GM12878 (cell line): ENCODE measurements around the gene ZNF581. TPM values are rescaled to one million over a fixed set of nuclear protein-coding genes. Genes with fewer than 3 reads are reported as not detected.

Experiments
- CHD4 ChIP-seq: fragments of 200-600 bp; sonication (generic); IDR thresholded peaks from 2 replicates; pipeline ENCODE4 v1.6.1; 2016; ENCODE audit warnings: mild to moderate bottlenecking
- HDAC6 ChIP-seq: fragments of 200-600 bp; sonication (generic); IDR thresholded peaks from one replicate; pipeline ENCODE4 v1.8.0; 2017; ENCODE audit warnings: antibody characterized with exemption; ENCODE audit not compliant: unreplicated experiment
- HDGF ChIP-seq: fragments of 450-650 bp; IDR thresholded peaks from 2 replicates; pipeline ENCODE4 v1.6.1; 2016; ENCODE audit warnings: antibody characterized with exemption
- LARP7 ChIP-seq: fragments of 450-650 bp; IDR thresholded peaks from 2 replicates; pipeline ENCODE4 v1.6.1; 2017; ENCODE audit warnings: mild to moderate bottlenecking
- NFIC ChIP-seq: IDR thresholded peaks from 2 replicates; pipeline ENCODE4 v1.6.1; 2012; ENCODE audit warnings: low read depth, mild to moderate bottlenecking, inconsistent platforms, low read length, moderate library complexity
- NFXL1 ChIP-seq: fragments of 450-650 bp; IDR thresholded peaks from 2 replicates; pipeline ENCODE4 v1.6.1; 2017; ENCODE audit warnings: antibody characterized with exemption, mild to moderate bottlenecking, borderline replicate concordance
- NRF1 ChIP-seq: conservative IDR thresholded peaks from 2 replicates; pipeline ENCODE4 v1.6.1; 2011; ENCODE audit warnings: mild to moderate bottlenecking, low read depth, low read length, improper control_type of control experiment
- PAX5 ChIP-seq: IDR thresholded peaks from 2 replicates; pipeline ENCODE4 v1.6.1; 2011; ENCODE audit warnings: low read depth, low read length, borderline replicate concordance
- PBX3 ChIP-seq: IDR thresholded peaks from 2 replicates; pipeline ENCODE4 v1.6.1; 2011; ENCODE audit warnings: mild to moderate bottlenecking, low read depth, low read length, moderate library complexity; ENCODE audit not compliant: insufficient replicate concordance
- PKNOX1 ChIP-seq: fragments of 450-650 bp; IDR thresholded peaks from 2 replicates; pipeline ENCODE4 v1.6.1; 2016; ENCODE audit warnings: mild to moderate bottlenecking
- POLR2A ChIP-seq: IDR thresholded peaks from 2 replicates; pipeline ENCODE4 v1.6.1; 2011; ENCODE audit warnings: low read depth, mild to moderate bottlenecking, low read length
- PRDM15 ChIP-seq: fragments of 450-650 bp; formaldehyde crosslinking; IDR thresholded peaks from 2 replicates; pipeline ENCODE4 v1.4.0; 2020; ENCODE audit warnings: mild to moderate bottlenecking, moderate library complexity
- RUNX3 ChIP-seq: IDR thresholded peaks from 2 replicates; pipeline ENCODE4 v1.6.1; 2012; ENCODE audit warnings: low read length, inconsistent platforms
- SMAD1 ChIP-seq: fragments of 450-650 bp; IDR thresholded peaks from 2 replicates; pipeline ENCODE4 v1.6.1; 2018; ENCODE audit warnings: mild to moderate bottlenecking, low read depth; ENCODE audit not compliant: partially characterized antibody
- SPI1 ChIP-seq: IDR thresholded peaks from 2 replicates; pipeline ENCODE4 v1.6.1; 2011; ENCODE audit warnings: low read depth, mild to moderate bottlenecking, low read length, moderate library complexity, borderline replicate concordance; ENCODE audit not compliant: insufficient read depth
- TAF1 ChIP-seq: IDR thresholded peaks from 2 replicates; pipeline ENCODE4 v1.6.1; 2011; ENCODE audit warnings: mild to moderate bottlenecking, low read depth, low read length, borderline replicate concordance
- YY1 ChIP-seq: IDR thresholded peaks from 2 replicates; pipeline ENCODE4 v1.6.1; 2011; ENCODE audit warnings: low read depth, mild to moderate bottlenecking, low read length
- ZBED1 ChIP-seq: IDR thresholded peaks from 2 replicates; pipeline ENCODE4 v1.6.1; 2016; ENCODE audit warnings: borderline replicate concordance
- ZNF207 ChIP-seq: fragments of 450-650 bp; IDR thresholded peaks from 2 replicates; pipeline ENCODE4 v1.6.1; 2014; ENCODE audit warnings: antibody characterized with exemption, mild to moderate bottlenecking, borderline replicate concordance
- ZNF622 ChIP-seq: fragments of 450-650 bp; IDR thresholded peaks from 2 replicates; pipeline ENCODE4 v1.6.1; 2017; ENCODE audit warnings: mild to moderate bottlenecking, inconsistent platforms
- ZNF687 ChIP-seq: fragments of 450-650 bp; IDR thresholded peaks from 2 replicates; pipeline ENCODE4 v1.6.1; 2017; ENCODE audit warnings: mild to moderate bottlenecking, moderate library complexity
- ZSCAN29 ChIP-seq: fragments of 450-650 bp; IDR thresholded peaks from 2 replicates; pipeline ENCODE4 v1.6.1; 2017; ENCODE audit warnings: mild to moderate bottlenecking, moderate library complexity
- polyA plus RNA-seq, 11 experiments: library from polyadenylated mRNA; depleted of rRNA in 4 of 11; unstranded in 6 of 11; stranded (reverse) in 5 of 11; fragments of >200 nt; fragmentation: Nextera tagmentation in 4 of 11; fragmentation: Illumina TruSeq in 1 of 11; extraction: Ambion mirVana in 4 of 11; extraction: Trizol in 1 of 11; gene quantifications; 1 replicate in 1 of 11; 2 replicates in 10 of 11; pipeline versions ENCODE4 v1.2.1 to v1.2.3, GENCODE V29; 2011 to 2016; ENCODE audit warnings: inconsistent platforms in 2 of 11, missing spikeins in 2 of 11, low read depth in 1 of 11
- total RNA-seq, 4 experiments: library from RNA; depleted of rRNA in 3 of 4; stranded (reverse); fragments of >200 nt in 3 of 4; fragmentation: Illumina TruSeq in 1 of 4; extraction: Trizol in 1 of 4; gene quantifications; 2 replicates each; pipeline versions ENCODE4 v1.2.1 to v1.2.3, GENCODE V29; 2013 to 2021

Gene ZNF581
- total and polyA plus RNA-seq, 10 of the 15 experiments (the other 5 are each of a cell fraction or from before 2014, with no cell fraction given) = 4.7 to 45.4 (median 22.2) TPM

- TF ChIP-seq ZNF687 (no peak), PKNOX1 (peak; percentile 51), YY1 (no peak), ZNF622 (no peak), ZSCAN29 (no peak), TAF1 (peak; percentile 51; the same call in 1 of the 2 replicates), POLR2A (peak; percentile 50), PAX5 (no peak), NFXL1 (no peak), PBX3 (no peak), NRF1 (no peak), LARP7 (peak; percentile 74; the same call in 1 of the 2 replicates), SPI1 (peak; percentile 35; the same call in 1 of the 2 replicates), RUNX3 (0 out of 2 replicates have a peak, but pooled peaks have one; percentile 5), PRDM15 (no peak), ZNF207 (peak; percentile 80; the same call in 1 of the 2 replicates), CHD4 (no peak), HDGF (peak; percentile 100), HDAC6 (no peak), NFIC (no peak), ZBED1 (no peak), SMAD1 (no peak)
Measured at GRCh38 chr19:55598719-55599467, 44.6 kb upstream of the ZNF581 start (continued).
